A549 treated with Hydrocortisone at 1 μM for 4 hours (cell line): Measurements from ENCODE around the gene NENF. TPM values are rescaled to one million over a fixed set of nuclear protein-coding genes. Genes with fewer than 3 reads are reported as not detected.

ENCODE experiments used
- total RNA-seq: library from RNA; stranded (reverse); fragments of 200-300 nt; extraction: Qiagen RNA extraction; gene quantifications from 5 replicates; pipeline ENCODE4 v1.2.3, GENCODE V29; 2022

The NENF gene
- total RNA-seq = 73.9 to 145 TPM (median 138 TPM) in 5 replicates

DNA sequence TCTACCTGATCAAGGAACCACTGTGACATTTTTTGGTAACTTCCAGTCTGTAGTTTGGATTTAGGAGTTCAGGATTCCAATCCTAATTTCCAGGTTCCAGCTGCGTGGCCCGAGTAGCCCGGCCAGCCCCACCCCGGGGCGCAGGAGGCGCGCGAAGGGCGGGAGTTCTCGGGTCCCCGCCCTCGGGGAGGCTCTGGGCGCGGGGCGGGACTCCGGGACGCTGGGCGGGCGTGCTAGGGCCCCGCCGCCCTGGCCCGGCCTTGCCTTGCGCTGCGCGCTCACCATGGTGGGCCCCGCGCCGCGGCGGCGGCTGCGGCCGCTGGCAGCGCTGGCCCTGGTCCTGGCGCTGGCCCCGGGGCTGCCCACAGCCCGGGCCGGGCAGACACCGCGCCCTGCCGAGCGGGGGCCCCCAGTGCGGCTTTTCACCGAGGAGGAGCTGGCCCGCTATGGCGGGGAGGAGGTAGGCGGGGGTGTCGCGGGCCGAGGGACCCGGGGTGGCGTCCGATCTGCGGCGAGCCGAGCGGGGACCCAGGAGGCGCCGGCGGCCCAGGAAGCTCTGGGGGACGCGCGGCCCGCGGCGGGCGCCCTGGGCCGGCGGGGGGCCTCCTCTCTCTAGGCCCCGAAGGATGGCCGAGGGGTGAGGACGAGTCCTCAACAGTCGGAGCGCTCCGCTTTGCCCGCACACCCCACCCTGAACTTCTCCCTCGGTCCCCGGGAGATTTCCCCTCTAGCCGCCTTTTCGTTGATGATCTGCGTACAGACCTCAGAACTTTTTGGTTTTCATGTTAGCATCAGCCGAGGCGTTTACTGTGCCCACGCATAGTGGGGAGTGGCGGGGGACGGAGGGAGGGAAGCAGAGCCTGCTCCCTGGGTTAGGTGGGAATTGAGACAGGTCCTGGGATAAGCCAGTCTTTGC, at the start of gene NENF:
Gene NENF (plus strand): TSS at position 260 of the 916 bp plus-strand sequence. CDS start 24 bp downstream, at position 284.

DNA sequence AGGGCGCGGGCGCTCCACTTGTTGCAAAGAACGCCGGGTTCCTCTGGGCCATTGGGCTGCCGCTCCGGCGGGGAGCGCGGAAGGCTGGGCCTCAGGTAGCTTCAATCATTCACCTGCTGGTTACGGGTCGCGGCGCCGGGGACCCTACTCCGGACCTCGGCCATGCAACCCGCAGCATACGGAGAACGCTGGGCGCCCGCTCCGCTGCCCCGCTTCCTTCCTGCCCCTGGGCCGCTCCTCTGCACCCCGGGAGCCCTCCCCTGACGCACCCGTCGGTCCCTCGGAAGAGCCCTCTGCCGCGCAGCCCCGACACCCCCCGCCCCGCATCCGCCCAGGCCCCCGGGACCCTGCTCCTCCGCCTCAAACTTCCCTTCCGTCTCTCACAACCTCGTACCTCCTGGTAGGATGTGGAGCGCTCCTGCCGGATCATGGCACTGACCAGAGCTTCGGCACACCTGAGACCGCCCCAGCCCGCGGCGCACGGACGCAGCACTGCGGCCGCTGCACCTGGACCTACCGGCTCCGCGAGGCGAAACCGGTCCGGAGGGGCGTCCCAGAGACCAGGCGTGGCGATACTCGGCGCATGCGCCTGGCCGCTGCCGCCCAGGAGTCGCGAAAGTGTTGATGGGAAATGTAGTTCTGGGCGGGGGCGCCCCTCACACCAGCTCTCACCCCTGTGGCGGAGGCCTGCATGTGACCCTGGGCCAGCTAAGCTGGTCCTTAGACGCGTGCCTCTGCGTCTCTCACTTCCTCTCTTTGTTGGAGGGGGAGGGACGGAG, 18.2 kb upstream of the NENF start, which contains the start of gene PACC1:
Gene PACC1 (minus strand): TSS at position 559 of the 779 bp plus-strand sequence. CDS start 129 bp downstream, at position 430.

Other genes with a start within 250 kb of the NENF start
- 20.6 to 23.7 TPM (median 23.0 TPM) in 5 replicates for gene PPP2R5A, start 147.5 kb upstream of the NENF start, total RNA-seq
- gene PACC1, start 18.0 kb upstream of the NENF start, total RNA-seq = 12.8 to 19.0 TPM (median 17.1 TPM) in 5 replicates
- gene ATF3, start 175.8 kb downstream of the NENF start, total RNA-seq = 25.1 to 37.2 TPM (median 34.7 TPM) in 5 replicates